CD4-positive, alpha-beta T cell (primary cell): Measurements from ENCODE around the gene ZCCHC10. TPM values are rescaled to one million over a fixed set of nuclear protein-coding genes. Genes with fewer than 3 reads are reported as not detected.
"Not testable (repeated sequence)": the region's sequence is repeated elsewhere in the genome, so short reads cannot be mapped to it uniquely, and the experiment has no call there.

ENCODE experiments used
- ATAC-seq: fragments of 200-7000 bp; cut with Tn5 transposase; one replicate; pipeline ENCODE4 v1.10.0; 2022; ENCODE audit warnings: mild to moderate bottlenecking; ENCODE audit not compliant: poor library complexity
- CTCF ChIA-PET: fragments of 350-600 bp; sonication (Branson Sonifier 250); formaldehyde crosslinking; loops from one replicate; lab custom pipeline; 2021; ENCODE audit warnings: antibody characterized with exemption, inconsistent platforms; lab: Charles Lee
- POLR2A ChIA-PET: fragments of 350-600 bp; sonication (Branson Sonifier 250); formaldehyde crosslinking; loops from one replicate; lab custom pipeline; 2021; ENCODE audit warnings: antibody characterized with exemption, inconsistent platforms; lab: Charles Lee
- DNase-seq, 14 experiments: peaks; one replicate each; pipeline ENCODE4 v3.0.0-alpha.2; 2013 to 2020; ENCODE audit warnings: mixed read lengths in 2 of 14
- H3K27ac ChIP-seq, 2 donors: one replicate each; pipeline versions ENCODE4 v1.5.1 to v1.7.0; 2013; ENCODE audit warnings: low read length in 2 of 2, low read depth in 1 of 2, mild to moderate bottlenecking in 1 of 2
- H3K27me3 ChIP-seq, 2 experiments: 1 replicate in 1 of 2; 2 replicates in 1 of 2; pipeline versions ENCODE4 v1.6.1 to v1.7.0; 2013; ENCODE audit warnings: low read length in 2 of 2, control low read depth in 1 of 2, mild to moderate bottlenecking in 1 of 2, moderate library complexity in 1 of 2; ENCODE audit not compliant: insufficient read depth in 2 of 2, control insufficient read depth in 1 of 2
- H3K36me3 ChIP-seq: one replicate; pipeline ENCODE4 v1.6.1; 2013; ENCODE audit warnings: low read length, control low read depth; ENCODE audit not compliant: insufficient read depth
- H3K4me1 ChIP-seq: one replicate; pipeline ENCODE4 v1.6.1; 2013; ENCODE audit warnings: low read length, control low read depth; ENCODE audit not compliant: insufficient read depth
- H3K4me3 ChIP-seq: one replicate; pipeline ENCODE4 v1.5.1; 2013; ENCODE audit warnings: mild to moderate bottlenecking, low read length, moderate library complexity
- H3K9me3 ChIP-seq, 2 experiments: 1 replicate in 1 of 2; 2 replicates in 1 of 2; pipeline versions ENCODE4 v1.6.1 to v1.7.0; 2013; ENCODE audit warnings: low read length in 2 of 2, mild to moderate bottlenecking in 2 of 2, control low read depth in 1 of 2, moderate library complexity in 1 of 2; ENCODE audit not compliant: control insufficient read depth in 1 of 2, insufficient read depth in 1 of 2
- H3K27ac Mint-ChIP-seq: one replicate; pipeline ENCODE4 v1.8.0; 2020; ENCODE audit warnings: mixed read lengths
- H3K27me3 Mint-ChIP-seq: one replicate; pipeline ENCODE4 v1.8.0; 2021; ENCODE audit warnings: mixed read lengths
- H3K36me3 Mint-ChIP-seq: one replicate; pipeline ENCODE4 v1.8.0; 2021; ENCODE audit warnings: low read depth, mixed read lengths
- H3K4me1 Mint-ChIP-seq: one replicate; pipeline ENCODE4 v1.8.0; 2021; ENCODE audit warnings: low read depth, mixed read lengths
- H3K4me3 Mint-ChIP-seq: one replicate; pipeline ENCODE4 v1.8.0; 2020; ENCODE audit warnings: mild to moderate bottlenecking, mixed read lengths
- H3K9me3 Mint-ChIP-seq: one replicate; pipeline ENCODE4 v1.8.0; 2020; ENCODE audit warnings: mixed read lengths
- intact Hi-C, 2 experiments: fragments of 100-400 bp; cut with DNase I in 1 of 2; cut with micrococcal nuclease in 1 of 2; formaldehyde crosslinking; loops; one replicate each; pipeline versions ENCODE4 v1.15.1 to v1.9.0; 2023 to 2025; cut with DNase I, micrococcal nuclease
- total RNA-seq, 174 experiments: library from RNA in 2 of 174; stranded (reverse) in 2 of 174; gene quantifications; one replicate each; pipeline ENCODE4 v1.2.3 and lab custom pipeline; 2021 to 2026
- TF ChIP-seq, protein P1 (sequence below): fragments of 200-600 bp; IDR thresholded peaks from one replicate; pipeline ENCODE4 v1.8.0; 2022; ENCODE audit warnings: antibody characterized with exemption, mild to moderate bottlenecking

ZCCHC10 gene
- total RNA-seq, 2 experiments from 2014 or later = 17.7 to 20.1 TPM

DNA sequence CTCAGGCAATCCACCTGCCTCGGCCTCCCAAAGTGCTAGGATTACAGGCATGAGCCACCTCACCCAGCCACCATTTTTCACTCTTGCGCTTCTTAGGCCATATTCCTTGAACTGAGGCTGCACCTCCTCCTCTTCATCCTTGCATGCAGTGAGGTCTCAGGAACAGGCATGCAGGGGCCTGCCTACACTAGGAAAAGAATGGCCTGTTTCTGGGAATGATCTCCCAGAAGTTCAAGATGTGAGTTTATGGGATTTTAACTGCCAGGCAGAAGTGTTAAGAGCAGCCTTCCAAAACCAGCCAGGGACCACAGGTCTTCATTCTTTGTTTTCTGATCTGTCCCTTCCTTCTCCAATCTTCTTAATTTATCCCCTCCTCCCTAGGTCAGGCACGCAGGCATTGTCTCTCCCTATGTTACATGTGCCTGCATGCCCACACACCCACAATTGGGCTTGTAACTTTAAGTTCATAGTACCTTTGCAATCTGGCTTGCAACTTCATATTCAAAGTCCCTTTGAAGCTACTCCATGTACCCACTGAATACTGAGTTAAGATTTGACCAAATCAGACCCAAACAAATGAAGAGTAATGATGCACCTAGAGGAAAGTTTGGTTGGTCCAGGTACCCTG, 14.9 kb upstream of the ZCCHC10 start:
- Histone ChIP-seq H3K4me1 (no peaks in the 10 kb centered on the region), H3K4me3 (no peak overlapping the region), H3K27me3 (peaks cover 0 to 2% of the 10 kb centered on the region in 2 experiments), H3K9me3 (no peaks in the 10 kb centered on the region), H3K27ac (no peak overlapping the region), H3K36me3 (no peaks in the 10 kb centered on the region)
- ChIA-PET CTCF (no interaction called here), POLR2A (no interaction called here)
- intact Hi-C loops = no loop called here
- ATAC-seq (no peak), DNase-seq (no peak)
- Mint-ChIP-seq H3K9me3 (no peaks in the 10 kb centered on the region), H3K36me3 (no peaks in the 10 kb centered on the region), H3K27me3 (peaks cover 1% of the 10 kb centered on the region), H3K4me3 (no peak overlapping the region), H3K4me1 (no peaks in the 10 kb centered on the region), H3K27ac (no peak overlapping the region)
- TF ChIP-seq, protein P1, sequence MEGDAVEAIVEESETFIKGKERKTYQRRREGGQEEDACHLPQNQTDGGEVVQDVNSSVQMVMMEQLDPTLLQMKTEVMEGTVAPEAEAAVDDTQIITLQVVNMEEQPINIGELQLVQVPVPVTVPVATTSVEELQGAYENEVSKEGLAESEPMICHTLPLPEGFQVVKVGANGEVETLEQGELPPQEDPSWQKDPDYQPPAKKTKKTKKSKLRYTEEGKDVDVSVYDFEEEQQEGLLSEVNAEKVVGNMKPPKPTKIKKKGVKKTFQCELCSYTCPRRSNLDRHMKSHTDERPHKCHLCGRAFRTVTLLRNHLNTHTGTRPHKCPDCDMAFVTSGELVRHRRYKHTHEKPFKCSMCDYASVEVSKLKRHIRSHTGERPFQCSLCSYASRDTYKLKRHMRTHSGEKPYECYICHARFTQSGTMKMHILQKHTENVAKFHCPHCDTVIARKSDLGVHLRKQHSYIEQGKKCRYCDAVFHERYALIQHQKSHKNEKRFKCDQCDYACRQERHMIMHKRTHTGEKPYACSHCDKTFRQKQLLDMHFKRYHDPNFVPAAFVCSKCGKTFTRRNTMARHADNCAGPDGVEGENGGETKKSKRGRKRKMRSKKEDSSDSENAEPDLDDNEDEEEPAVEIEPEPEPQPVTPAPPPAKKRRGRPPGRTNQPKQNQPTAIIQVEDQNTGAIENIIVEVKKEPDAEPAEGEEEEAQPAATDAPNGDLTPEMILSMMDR = no peak

DNA sequence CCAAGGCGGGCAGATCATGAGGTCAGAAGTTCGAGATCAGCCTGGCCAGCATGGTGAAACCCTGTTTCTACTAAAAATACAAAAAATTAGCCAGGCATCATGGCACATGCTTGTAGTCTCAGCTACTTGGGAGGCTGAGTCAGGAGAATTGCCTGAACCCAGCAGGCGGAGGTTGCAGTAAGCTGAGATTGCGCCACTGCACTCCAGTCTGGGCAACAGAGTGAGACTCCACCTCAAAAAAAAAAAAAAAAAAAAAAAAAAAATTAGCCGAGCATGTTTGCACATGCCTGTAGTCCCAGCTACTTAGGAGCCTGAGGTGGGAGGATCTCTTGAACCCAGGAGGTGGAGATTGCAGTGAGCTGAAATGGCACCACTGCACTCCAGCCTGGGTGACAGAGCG, 10.3 kb upstream of the ZCCHC10 start:
- H3K9me3 ChIP-seq, H3K27me3 ChIP-seq, ATAC-seq, H3K4me3 ChIP-seq, H3K36me3 ChIP-seq, DNase-seq, H3K4me1 ChIP-seq, H3K9me3 Mint-ChIP-seq, intact Hi-C loops, H3K36me3 Mint-ChIP-seq, H3K27ac ChIP-seq, H3K27ac Mint-ChIP-seq, H3K4me1 Mint-ChIP-seq, H3K4me3 Mint-ChIP-seq: not testable (repeated sequence)
- peaks cover 23% of the 10 kb centered on the region for H3K27me3 Mint-ChIP-seq
- ChIA-PET POLR2A (interaction anchor here (1.1 kb wide), 1 partner anchor 15 kb away, joined by 3 read pairs; the partner anchor contains the start of gene HSPA4), CTCF (interaction anchor here (0.6 kb wide), 1 partner anchor 20 kb away, joined by 4 read pairs; no protein-coding TSS in a partner anchor)

DNA sequence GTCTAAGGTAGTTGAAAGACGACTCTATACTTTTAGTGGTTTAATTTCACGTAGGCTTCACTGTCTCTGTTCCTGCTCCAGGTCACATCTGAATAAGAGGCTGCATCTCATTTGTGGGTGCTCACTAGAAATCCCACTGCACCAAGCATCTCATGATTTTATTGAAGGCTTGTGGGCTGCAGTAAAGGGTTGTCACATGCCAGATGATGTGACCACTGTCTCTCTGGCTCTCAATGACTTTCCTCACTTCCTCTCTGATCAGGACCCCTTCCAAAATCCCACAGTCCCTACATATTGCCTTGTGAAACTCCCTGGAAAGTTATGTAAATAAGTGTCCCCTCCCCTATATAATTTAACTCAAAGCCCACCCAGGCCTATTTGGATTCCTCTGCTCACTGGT, 8.9 kb upstream of the ZCCHC10 start:
- Histone ChIP-seq H3K4me3 (no peak overlapping the region), H3K27ac (no peak overlapping the region), H3K27me3 (peaks cover 0 to 3% of the 10 kb centered on the region in 2 experiments), H3K9me3 (no peaks in the 10 kb centered on the region), H3K4me1 (peaks cover 4% of the 10 kb centered on the region), H3K36me3 (no peaks in the 10 kb centered on the region)
- H3K4me1 Mint-ChIP-seq = peaks cover 5% of the 10 kb centered on the region
- no peaks in the 10 kb centered on the region for H3K36me3 Mint-ChIP-seq
- DNase-seq (no peak), ATAC-seq (no peak)
- ChIA-PET POLR2A (interaction anchor here (0.7 kb wide), 1 partner anchor 45 kb away, joined by 5 read pairs; no protein-coding TSS in a partner anchor), CTCF (no interaction called here)
- intact Hi-C loops = no loop called here
- TF ChIP-seq, protein P1 = no peak
- H3K9me3 Mint-ChIP-seq = no peaks in the 10 kb centered on the region
- no peak overlapping the region for H3K4me3 Mint-ChIP-seq
- H3K27ac Mint-ChIP-seq = no peak overlapping the region
- peaks cover 23% of the 10 kb centered on the region for H3K27me3 Mint-ChIP-seq

DNA sequence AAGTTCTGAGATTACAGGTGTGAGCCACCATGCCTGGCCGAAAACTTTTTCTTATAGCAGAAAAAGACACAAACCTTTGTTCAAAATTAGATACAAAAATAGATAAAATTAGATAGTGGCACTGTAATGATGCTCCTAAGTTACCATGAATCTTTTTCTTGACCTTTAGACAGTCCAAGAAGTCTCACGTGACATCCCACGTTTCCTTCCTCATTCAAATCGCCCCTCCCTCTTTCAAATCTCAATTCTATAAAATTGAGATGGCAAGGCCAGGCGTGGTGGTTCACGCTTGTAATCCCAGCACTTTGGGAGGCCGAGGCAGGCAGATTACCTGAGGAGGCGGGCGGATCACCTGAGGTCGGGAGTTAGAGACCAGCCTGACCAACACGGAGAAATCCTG, 7.7 kb upstream of the ZCCHC10 start:
- peaks cover 5% of the 10 kb centered on the region for H3K4me1 Mint-ChIP-seq
- ChIA-PET CTCF (no interaction called here), POLR2A (no interaction called here)
- H3K27ac Mint-ChIP-seq = no peak overlapping the region
- H3K4me3 ChIP-seq = no peak overlapping the region
- TF ChIP-seq, protein P1 = no peak
- DNase-seq (no peak), ATAC-seq (no peak)
- peaks cover 4% of the 10 kb centered on the region for H3K4me1 ChIP-seq
- H3K9me3 ChIP-seq = no peaks in the 10 kb centered on the region
- intact Hi-C loops = no loop called here
- H3K27me3 ChIP-seq = peaks cover 0 to 3% of the 10 kb centered on the region in 2 experiments
- peaks cover 23% of the 10 kb centered on the region for H3K27me3 Mint-ChIP-seq
- no peak overlapping the region for H3K27ac ChIP-seq
- no peaks in the 10 kb centered on the region for H3K9me3 Mint-ChIP-seq
- no peak overlapping the region for H3K4me3 Mint-ChIP-seq
- no peaks in the 10 kb centered on the region for H3K36me3 ChIP-seq
- H3K36me3 Mint-ChIP-seq = no peaks in the 10 kb centered on the region
